Mucosa of descending colon (tissue), 3 donors: ENCODE results near the gene MEI1. TPM values are rescaled to one million over a fixed set of nuclear protein-coding genes. Genes with fewer than 3 reads are reported as not detected.

Source experiments
- ATAC-seq: fragments of 200-7000 bp; cut with Tn5 transposase; one replicate; pipeline ENCODE4 v1.9.1; 2020; ENCODE audit warnings: mild to moderate bottlenecking, moderate library complexity
- DNase-seq, 3 donors: peaks; one replicate each; pipeline ENCODE4 v3.0.0-alpha.2; 2020
- H3K36me3 ChIP-seq: fragments of 200-600 bp; one replicate; pipeline ENCODE4 v1.8.0; 2021; ENCODE audit warnings: low read depth, mild to moderate bottlenecking
- H3K4me1 ChIP-seq: fragments of 200-600 bp; one replicate; pipeline ENCODE4 v1.8.0; 2021; ENCODE audit warnings: low read depth, mild to moderate bottlenecking
- H3K4me3 ChIP-seq: fragments of 200-600 bp; one replicate; pipeline ENCODE4 v1.8.0; 2021; ENCODE audit warnings: mild to moderate bottlenecking
- H3K9me3 ChIP-seq: fragments of 200-600 bp; one replicate; pipeline ENCODE4 v1.8.0; 2021; ENCODE audit warnings: mild to moderate bottlenecking
- CTCF ChIP-seq: fragments of 200-600 bp; IDR thresholded peaks from one replicate; pipeline ENCODE4 v1.8.0; 2022; ENCODE audit warnings: antibody characterized with exemption, mild to moderate bottlenecking
- intact Hi-C, 2 donors: fragments of 100-400 bp; cut with DNase I in 1 of 2; cut with micrococcal nuclease in 1 of 2; formaldehyde crosslinking; loops; one replicate each; pipeline versions ENCODE4 v1.11.0 to v1.11.1; 2022; cut with DNase I, micrococcal nuclease
- total RNA-seq, 3 donors: library from RNA; stranded (reverse); fragmentation: NEBNext Ultra II Directional in 2 of 3; extraction: Animal tissue kit (Norgen Biotek cat#: 25700) in 2 of 3; gene quantifications; one replicate each; pipeline versions ENCODE4 v1.2.1 to v1.2.4, GENCODE V29; 2021 to 2023
- donor health status: DM: no; HTN: no; CAD: no; lungs with moderate emphysema.
- donor health status: DM: no; HTN: no; CAD: no.
- donor health status: DM: no; HTN: yes; CAD: no.

The MEI1 gene
- total RNA-seq, 3 donors from 2014 or later, result 1.4 to 6.4 (median 1.8) TPM

DNA sequence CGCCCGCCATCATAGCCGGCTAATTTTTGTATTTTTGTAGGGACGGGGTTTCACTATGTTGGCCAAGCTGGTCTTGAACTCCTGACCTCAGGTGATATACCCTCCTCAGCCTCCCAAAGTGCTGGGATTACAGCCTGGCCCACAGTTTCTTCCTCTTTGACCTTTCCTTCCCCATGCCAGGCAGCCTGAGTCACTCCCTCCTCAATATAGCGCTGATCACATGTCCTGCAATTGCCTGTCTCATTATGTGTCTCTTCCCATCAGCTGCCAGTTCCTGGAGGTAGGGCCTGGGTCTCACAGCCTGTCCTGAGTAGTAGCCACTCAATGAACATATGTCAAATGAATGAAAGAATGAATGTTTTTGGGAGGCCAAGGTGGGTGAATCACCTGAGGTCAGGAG lies 58.2 kb downstream of the MEI1 start:
- intact Hi-C loops, result no loop called here
- DNase-seq, result no peak
- ATAC-seq, result peak; percentile 48
- Histone ChIP-seq H3K9me3 (no peaks in the 10 kb centered on the region), H3K4me3 (no peak overlapping the region), H3K36me3 (no peaks in the 10 kb centered on the region), H3K4me1 (no peaks in the 10 kb centered on the region)
- TF ChIP-seq CTCF, result no peak

DNA sequence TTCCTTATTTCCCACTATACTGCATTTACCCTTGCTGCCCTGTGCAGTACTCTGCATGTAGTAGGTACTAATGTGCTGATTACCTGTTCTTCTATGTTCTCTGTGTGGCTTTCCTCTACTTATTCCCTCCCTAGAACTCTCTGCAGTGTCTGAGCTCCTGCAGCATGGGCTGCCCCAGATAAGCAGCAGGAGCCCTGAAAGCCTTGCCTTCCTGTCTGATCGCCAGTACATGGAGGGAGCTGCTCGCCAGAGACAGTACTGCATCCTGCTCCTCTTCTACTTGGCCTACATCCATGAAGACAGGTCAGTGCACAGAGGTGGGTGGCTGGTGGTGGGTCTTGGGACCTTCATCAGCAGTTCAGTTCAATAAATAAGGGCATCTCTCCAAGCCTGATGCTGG lies 58.9 kb downstream of the MEI1 start:
- Histone ChIP-seq H3K9me3 (no peaks in the 10 kb centered on the region), H3K4me1 (no peaks in the 10 kb centered on the region), H3K36me3 (no peaks in the 10 kb centered on the region), H3K4me3 (no peak overlapping the region)
- TF ChIP-seq CTCF, result no peak
- intact Hi-C loops, result no loop called here
- ATAC-seq, result no peak
- no peak for DNase-seq

DNA sequence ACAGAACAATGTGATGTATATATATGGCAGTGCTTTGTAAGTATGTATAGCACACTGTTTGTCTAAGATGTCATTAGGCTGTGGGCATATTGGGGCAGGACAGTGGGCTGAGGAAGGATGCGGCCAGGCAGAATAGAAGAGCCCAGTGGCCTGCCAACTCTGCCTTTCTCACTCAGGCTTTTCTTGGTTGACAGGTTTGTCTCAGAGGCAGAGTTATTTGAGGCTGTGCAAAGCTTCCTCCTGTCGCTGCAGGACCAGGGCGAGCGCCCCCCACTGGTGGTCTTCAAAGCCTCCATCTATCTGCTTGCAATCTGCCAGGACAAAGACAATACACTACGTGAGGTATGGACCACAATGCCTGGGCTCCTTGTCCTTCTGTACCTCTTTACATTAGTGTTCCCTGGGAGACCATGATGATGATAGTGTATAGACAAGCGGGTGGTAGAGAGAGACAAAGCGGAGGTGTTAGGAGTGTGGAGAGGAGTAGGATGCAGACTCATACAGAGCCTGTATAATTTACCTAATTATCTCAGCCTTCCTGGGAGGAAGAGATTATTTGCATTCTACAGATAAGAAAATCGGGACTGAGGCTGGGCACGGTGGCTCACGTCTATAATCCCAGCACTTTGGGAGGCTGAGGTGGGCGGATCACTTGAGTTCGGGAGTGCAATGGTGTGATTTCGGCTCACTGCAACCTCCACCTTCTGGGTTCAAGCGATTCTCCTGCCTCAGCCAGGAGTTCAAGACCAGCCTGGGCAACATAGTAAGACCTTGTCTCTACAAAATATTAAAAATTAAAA lies 63.9 kb downstream of the MEI1 start:
- TF ChIP-seq CTCF, result no peak
- Histone ChIP-seq H3K9me3 (no peaks in the 10 kb centered on the region), H3K4me1 (no peaks in the 10 kb centered on the region), H3K4me3 (no peak overlapping the region), H3K36me3 (no peaks in the 10 kb centered on the region)
- peak; percentile 45 for ATAC-seq
- intact Hi-C loops, result no loop called here
- peak in 2 of 3 donors; percentile 34 to 40 for DNase-seq

- ATAC-seq, result no peak
- DNase-seq, result no peak
- Histone ChIP-seq H3K4me3 (no peak overlapping the region), H3K9me3 (no peaks in the 10 kb centered on the region), H3K36me3 (no peaks in the 10 kb centered on the region), H3K4me1 (no peaks in the 10 kb centered on the region)
- intact Hi-C loops, result no loop called here
- no peak for TF ChIP-seq CTCF
Measured at GRCh38 chr22:41766476-41766875, 67.2 kb downstream of the MEI1 start.

DNA sequence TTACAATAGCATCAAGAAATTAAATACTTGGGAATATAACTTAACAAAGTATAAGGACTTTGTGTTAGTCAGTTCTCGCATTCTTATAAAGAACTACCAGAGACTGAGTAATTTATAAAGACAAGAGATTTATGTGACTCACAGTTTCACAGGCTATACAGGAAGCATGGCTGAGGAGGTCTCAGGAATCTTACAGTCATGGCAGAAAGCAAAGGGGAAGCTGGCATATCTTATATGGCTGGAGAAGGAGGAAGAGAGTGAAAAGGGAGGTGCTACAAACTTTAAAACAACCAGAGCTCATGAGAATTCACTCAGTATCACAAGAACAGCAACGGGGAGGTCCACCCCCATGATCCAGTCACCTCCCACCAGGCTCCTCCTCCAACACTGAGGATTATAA lies 69.1 kb downstream of the MEI1 start:
- ATAC-seq (no peak), DNase-seq (no peak)
- intact Hi-C loops, result no loop called here
- H3K9me3 ChIP-seq, result no peaks in the 10 kb centered on the region
- no peaks in the 10 kb centered on the region for H3K4me1 ChIP-seq
- TF ChIP-seq CTCF, result no peak
- H3K36me3 ChIP-seq, result no peaks in the 10 kb centered on the region
- no peak overlapping the region for H3K4me3 ChIP-seq
